Measurements from ENCODE around the gene AKAP10.
"Not testable (repeated sequence)": the region's sequence is repeated elsewhere in the genome, so short reads cannot be mapped to it uniquely, and the experiment has no call there.

AKAP10 gene

DNA sequence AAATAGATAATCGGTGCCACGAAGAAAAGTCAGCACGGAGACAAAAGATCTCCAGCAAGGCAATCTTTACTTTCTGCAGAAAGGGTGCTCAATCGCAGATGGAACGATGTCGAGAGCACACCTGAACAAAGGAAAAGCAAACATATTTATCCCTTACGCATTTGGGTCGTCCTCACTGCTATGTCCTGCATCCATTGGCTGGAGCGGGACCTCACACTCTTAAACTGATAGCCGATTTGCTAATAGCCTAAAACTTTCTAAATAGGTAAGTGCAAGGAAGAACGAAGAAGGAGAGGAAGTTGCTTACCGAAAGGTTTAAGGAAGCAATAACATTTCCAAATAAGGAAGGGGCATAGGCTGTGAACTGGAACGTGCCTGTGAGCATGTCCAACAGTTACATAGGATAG is 1.2 kb upstream of the AKAP10 start:
- DNase-seq: no peak

GRCh38 chr17:19978209-19978802 is 678 bp upstream of the AKAP10 start:
- peak; percentile 20 for DNase-seq

DNA sequence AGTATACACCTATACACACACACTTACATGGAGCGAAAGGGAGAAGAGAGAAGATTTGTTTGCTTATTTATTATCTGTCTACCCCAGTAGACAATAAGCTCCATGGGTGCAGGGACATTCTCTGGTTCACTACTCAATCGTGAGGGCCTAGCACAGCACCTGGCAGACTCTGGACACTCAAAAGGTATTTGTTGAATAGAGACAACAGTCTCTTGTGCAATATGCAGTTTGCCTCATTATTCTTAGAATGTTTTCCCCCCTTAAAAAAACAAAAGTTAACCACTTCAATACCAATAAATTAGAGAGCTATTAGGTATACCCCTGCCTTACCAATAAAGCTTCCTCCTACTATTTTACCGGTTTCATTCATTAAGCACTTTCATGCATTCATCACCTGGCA is 2.0 kb downstream of the AKAP10 start:
- no peak for DNase-seq

- no peak for DNase-seq
These were observed 4.5 kb downstream of the AKAP10 start for GRCh38 chr17:19973156-19973555.

GRCh38 chr17:19962954-19963353 is 14.7 kb downstream of the AKAP10 start:
- not testable (repeated sequence) for DNase-seq

GRCh38 chr17:19958023-19958422 is 19.6 kb downstream of the AKAP10 start:
- no peak for DNase-seq

DNA sequence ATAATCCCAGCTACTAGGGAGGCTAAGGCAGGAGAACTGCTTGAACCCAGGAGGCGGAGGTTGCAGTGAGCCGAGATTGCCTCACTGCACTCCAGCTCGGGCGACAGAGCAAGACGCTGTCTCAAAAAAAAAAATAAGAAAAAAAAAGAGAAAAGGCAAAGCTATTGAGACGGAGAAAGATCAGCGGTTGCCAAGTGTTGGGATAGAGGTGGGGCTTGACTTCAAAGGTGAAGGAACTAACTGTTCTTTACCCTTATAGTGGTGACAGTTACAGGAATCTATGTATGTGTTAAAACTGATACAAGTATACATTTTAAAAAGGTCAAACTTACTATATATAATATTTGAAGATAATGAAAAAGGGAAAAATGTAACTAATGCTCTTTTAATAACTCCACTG is 22.5 kb downstream of the AKAP10 start:
- no peak for DNase-seq

DNA sequence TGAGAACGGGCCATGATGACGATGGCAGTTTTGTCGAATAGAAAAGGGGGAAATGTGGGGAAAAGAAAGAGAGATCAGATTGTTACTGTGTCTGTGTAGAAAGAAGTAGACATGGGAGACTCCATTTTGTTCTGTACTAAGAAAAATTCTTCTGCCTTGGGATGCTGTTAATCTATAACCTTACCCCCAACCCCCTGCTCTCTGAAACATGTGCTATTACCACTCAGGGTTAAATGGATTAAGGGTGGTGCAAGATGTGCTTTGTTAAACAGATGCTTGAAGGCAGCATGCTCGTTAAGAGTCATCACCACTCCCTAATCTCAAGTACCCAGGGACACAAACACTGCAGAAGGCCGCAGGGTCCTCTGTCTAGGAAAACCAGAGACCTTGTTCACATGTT is 26.2 kb downstream of the AKAP10 start:
- not testable (repeated sequence) for DNase-seq

- not testable (repeated sequence) for DNase-seq
These were observed 26.9 kb downstream of the AKAP10 start for GRCh38 chr17:19950624-19951195.

DNA sequence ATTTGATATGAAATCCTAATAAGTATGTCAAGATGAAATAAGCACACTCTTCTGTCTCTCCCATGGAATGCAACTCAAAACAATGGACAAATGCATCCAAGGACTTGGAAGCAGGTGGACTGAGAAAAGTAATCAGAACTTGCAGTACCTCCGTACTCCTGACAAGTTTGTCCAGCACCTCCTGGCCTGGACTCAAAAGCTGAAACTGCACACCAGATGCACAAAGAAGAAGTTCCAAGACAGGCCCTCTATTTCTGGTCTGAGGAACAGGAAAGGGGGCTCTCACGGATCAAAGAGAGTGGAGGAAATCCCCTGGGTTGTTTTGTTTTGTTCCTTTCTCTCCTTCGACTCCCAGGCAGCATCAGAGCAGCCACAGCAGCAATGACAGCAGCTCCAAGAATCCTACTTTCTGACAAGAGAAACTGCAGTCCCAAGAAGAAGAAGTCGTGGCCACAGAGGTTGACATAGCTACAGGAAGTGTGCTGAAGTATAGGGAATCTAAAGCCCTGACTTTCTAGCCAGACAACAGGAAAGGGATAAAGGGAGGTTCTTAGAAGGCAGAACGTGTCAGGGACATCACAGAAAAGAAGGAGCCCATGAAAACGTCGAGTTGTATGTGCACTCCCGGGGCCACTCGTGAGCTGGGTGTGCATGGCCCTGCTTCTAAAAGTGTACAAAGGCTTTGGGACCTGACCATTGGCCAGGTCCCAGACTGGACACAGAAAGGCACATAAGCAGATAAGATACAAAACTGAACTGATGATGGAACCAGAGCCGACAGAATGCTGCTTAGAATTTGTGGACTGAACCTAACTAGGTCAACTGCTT is 29.3 kb downstream of the AKAP10 start:
- no peak for DNase-seq

DNA sequence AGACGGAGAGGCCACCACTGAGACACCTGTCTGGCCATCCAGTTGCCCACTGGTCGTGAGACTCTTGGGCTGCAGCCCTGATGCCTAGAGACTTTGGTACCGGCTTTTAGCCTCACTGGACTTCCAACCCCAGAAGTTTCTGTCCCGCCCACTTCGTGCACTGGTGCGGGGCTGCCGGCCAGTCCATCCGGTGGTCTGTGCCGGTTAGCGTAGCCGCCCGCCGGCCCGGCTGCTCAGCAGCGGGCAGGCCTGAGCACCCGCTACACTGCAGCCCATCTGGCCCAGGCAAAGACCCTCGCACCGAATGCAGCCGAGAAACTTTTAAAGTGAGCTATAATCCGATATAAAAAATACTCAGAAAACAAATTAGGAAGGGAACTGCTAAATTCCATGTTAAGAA is 30.7 kb downstream of the AKAP10 start:
- no peak for DNase-seq

- DNase-seq: no peak
These were observed 32.5 kb downstream of the AKAP10 start for GRCh38 chr17:19945009-19945626.

DNA sequence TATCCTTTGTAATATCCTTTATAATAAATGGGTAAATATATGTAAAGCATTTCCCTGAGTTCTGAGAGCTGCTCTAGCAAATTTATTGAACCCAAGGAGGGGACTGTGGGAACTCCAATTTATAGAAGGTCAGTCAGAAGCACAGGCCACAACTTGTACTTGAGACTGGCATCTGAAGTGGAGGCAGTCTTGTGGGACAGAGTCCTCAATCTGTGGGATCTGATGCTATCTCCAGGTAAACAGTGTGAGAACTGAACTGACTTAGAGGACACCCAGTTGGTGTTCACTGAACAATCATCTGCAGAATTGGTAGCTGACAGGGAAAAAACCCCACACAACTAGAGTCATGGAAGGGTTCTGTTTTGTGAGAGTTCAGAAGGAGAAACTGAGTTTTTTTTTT is 34.0 kb downstream of the AKAP10 start:
- no peak for DNase-seq

DNA sequence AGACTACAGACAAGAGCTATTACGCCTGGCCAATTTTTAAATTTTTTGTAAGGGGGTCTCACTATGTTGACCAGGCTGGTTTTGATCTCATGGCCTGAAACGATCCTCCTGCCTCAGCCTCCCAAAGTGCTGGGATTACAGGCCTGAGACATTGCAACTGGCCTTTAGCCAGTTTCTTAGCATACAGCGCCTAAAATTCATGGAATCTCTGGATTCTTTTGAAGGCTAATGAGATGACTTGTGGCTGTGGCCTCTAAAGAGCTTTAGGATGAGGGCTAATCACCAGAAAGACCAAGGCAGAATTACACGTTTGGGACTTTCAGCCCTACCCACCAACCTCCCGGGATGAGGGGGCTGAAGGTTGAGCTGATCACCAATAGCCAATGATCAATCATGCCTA is 34.6 kb downstream of the AKAP10 start:
- DNase-seq: no peak

GRCh38 chr17:19940722-19941464 is 36.7 kb downstream of the AKAP10 start:
- DNase-seq: no peak

DNA sequence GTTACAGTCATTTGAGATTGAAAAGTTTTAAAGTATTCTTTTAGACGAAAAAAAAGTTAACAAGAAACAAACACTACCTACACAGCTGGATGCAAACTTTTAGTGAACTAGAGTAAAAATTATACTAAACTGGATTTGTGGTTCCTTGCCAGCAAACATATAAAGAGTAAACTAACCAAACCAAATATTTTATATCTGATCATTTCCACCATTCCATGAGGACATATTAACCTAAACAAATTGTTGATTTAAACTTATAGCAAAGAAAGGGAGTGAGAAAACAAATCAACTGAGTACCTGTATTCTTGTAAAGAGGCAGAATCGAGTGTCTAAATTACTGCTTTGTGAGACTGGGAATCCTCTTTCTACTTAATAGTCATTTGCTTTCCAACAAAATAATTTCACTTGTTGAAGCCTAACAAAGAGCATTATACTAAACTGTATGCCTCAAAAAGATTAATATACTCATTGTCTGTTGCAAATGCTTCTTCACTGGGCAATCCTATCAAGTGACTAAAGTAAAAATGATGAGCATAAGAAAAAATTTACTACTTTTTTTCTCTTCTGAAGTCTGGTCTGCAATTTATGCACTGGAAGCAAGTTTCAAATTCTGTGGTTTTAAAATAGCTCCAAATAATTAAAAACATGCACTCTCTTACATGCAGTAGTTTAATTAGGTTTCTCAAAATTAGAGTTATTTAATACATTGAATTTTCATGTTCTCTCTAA is 37.5 kb downstream of the AKAP10 start:
- DNase-seq: no peak

DNA sequence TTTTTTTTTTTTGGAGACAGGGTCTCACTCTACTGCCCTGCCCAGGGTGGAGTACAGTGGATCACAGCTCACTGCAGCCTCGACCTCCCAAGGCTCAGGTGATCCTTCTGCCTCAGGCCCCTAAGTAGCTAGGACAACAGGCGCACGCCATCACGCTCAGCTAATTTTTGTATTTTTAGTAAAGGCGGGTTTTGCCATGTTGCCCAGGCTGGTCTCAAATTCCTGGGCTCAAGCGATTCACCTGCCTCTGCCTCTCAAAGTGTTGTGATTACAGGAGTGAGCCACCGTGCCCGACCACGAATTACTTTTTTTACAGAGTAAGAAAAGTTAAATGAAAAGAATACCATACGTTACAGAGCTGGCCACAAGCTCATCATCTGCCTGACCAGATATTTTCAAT is 38.9 kb downstream of the AKAP10 start:
- no peak for DNase-seq

DNA sequence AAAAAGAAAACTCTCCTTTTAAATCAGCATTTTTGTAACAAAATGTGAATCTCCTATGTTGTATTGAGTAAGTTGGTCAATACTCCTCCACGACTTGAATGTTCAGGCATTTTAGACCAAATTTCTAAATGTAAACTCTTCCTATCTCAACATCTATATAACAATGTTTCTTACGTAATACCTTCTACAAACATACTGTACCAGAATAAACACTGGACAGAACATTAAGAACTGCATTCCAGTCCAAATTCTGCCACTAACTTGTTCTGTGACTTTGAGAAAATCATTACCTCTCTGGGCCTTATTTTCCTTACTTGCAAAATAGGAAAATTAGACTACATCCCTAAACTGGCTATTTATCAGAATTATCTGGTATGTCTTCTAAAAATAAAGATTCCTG is 40.1 kb downstream of the AKAP10 start:
- DNase-seq: no peak

GRCh38 chr17:19935169-19935568 is 42.5 kb downstream of the AKAP10 start:
- no peak for DNase-seq

DNA sequence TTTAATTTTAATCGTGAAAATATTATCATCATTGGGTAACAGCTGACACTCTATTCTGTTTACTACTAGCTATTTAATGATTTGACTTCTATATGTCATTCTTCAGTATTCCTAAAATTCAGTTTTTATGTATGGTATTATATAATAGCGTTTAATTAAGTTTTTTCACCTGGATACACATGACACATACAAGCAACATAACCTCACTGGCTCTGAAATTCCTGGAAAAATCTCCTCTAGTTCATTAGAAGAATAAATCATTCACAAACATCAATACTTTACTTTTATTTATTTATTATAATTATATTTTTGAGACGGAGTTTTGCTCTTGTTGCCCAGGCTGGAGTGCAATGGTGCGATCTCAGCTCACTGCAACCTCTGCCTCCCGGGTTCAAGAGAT is 44.0 kb downstream of the AKAP10 start:
- no peak for DNase-seq

- DNase-seq: no peak
These were observed 44.4 kb downstream of the AKAP10 start for GRCh38 chr17:19933221-19933620.

GRCh38 chr17:19928299-19928698 is 49.3 kb downstream of the AKAP10 start:
- no peak for DNase-seq
